CD4-positive, alpha-beta T cell treated with Interleukin-17A for 1 hour (primary cell): ENCODE data around the gene HS3ST3B1.

ENCODE experiments used
- DNase-seq: peaks from one replicate; pipeline ENCODE4 v3.0.0-alpha.2; 2020

The HS3ST3B1 gene

DNA sequence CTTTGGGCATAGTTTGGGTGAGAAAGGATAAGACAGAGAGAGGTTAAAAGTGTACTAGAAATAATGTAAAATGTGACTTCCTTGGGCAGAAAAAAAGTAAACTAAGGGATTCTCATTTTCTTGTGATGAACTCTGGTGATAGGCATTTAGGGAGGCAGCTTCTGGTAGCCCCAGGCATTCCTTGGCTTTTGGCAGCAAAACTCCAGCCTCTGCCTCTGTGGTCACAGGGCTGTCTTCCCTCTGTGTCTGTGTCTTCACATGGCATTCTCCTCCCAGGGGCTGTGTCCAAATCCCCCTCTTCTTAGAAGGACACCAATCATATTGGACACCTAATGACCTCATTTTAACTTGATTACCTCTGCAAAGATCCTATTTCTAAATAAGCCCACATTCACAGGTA is 54.7 kb downstream of the HS3ST3B1 start:
- no peak for DNase-seq

GRCh38 chr17:14359163-14360020 is 58.5 kb downstream of the HS3ST3B1 start:
- peak; percentile 56 for DNase-seq

DNA sequence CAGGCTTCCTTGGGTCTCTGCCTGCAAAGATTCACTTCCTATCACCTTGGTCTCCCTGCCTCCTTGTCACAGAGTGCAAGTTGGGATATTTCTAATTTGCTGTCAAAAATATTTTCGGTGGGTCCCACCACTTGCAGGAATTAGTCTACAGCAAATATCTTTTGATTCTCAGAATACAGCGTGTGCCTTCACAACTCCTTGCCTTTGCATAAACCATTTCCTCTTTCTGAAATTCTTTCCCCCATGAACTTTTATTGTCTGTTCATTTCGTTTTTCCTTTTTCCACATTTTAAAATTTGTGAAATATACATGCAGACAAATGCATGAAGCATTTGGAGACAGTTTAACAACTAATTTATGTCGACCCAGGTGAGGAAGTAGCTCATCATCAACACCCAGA is 60.0 kb downstream of the HS3ST3B1 start:
- no peak for DNase-seq

- DNase-seq, result no peak
Observed at GRCh38 chr17:14361470-14361869, 60.6 kb downstream of the HS3ST3B1 start.

DNA sequence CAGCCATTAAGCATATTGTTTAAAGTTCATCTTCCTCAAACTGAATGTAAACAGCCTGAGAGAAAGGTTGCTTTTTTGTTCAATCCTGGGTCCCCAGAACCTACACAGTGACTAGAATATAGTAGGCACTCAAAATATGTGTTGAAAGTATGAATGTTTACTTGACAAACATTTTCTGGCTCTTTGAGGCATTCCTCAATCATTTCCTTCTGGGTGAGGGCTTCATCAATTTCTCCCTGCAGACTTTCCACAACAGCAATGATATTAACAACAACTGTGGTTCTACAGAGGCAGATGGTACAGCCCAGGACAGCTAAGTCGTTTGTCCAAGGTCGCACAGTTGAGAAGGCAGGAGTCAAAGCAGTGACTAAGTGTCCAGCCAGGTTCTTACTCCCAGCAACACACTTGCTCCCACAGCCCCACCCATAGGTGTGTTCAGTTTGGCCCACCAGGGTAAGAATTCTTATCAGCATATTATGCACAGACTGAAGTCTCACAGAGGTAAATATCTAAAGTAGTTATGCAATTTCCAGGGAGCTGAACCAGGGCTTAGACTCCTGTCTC is 61.1 kb downstream of the HS3ST3B1 start:
- no peak for DNase-seq

DNA sequence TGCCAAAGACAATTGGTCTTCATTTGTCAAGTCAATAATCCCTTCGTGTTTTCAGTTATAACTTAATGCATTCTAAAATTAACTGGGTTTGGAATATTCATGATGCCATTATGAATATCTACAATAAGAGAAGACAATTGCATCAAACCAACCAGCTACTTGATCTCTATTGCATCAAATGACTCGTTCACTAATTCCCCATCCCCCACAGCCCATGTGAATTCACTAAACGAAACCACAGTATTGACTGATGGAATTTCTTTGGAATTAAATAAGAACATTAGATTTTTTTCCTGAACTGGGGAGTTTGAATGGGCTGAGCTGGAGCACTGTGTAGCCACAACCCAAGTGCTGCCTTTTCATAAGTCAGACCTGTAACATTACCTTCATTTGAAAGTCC is 65.3 kb downstream of the HS3ST3B1 start:
- DNase-seq, result no peak

DNA sequence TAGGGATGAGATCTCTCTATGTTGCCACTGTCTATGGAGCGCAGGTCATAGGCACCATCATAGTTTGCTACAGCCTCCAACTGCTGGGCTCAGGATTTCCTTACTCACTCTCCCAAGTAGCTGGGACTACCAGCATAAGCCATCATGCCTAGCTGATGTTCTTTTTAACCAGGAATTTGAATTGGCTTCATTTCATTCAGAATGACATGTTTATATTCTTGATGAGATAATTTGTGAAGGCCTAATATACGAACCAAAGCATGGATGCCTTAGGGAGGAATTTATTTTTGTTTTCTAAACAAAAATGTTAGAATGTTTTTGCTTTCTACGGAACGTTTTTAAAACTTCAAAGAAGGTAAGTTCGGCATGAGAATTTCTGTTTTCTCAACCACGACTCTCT is 71.6 kb downstream of the HS3ST3B1 start:
- DNase-seq, result no peak

GRCh38 chr17:14372905-14373613 is 72.2 kb downstream of the HS3ST3B1 start:
- no peak for DNase-seq

GRCh38 chr17:14373614-14374259 is 72.9 kb downstream of the HS3ST3B1 start:
- DNase-seq, result no peak

GRCh38 chr17:14374268-14374667 is 73.4 kb downstream of the HS3ST3B1 start:
- DNase-seq, result no peak

- no peak for DNase-seq
Observed at GRCh38 chr17:14376666-14377065, 75.8 kb downstream of the HS3ST3B1 start.

DNA sequence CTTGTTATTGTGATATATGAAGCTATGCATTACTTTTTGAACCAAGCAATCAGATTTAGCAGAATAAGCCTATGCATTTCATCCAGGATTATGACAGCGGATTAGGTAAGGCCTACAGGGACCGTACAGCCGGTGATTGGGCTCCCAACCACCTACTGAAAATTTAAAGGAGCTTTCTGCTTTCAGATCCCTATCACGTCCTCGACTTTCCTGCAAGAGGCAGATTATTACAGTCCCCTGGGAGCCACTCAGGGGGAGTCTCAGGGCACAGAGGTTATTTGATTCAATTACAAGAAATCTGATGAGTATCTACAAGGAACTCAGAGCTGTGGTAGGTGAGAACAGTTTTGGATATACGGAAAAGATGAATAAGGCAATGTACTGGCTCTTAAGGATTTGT is 80.7 kb downstream of the HS3ST3B1 start:
- DNase-seq, result no peak

DNA sequence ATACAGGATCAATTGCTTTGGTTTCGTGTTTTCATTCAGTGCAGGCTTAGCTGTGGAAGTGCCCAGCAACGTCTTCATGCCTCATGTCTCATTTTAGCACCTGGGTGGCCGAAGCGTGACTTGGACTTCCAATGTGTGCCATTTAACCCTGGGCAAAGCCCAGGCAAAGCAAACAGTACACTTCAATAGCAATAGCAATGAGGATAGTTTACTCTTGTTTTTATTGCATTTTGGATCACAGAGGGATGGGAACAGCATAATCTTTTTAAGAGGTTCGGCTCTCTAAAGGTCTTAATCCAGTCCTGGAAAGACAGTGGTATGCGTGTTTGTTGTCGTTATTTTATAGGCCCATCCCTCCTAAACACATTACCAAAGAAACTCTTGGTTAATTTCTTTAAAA is 86.2 kb downstream of the HS3ST3B1 start:
- DNase-seq, result no peak

GRCh38 chr17:14389681-14390080 is 88.8 kb downstream of the HS3ST3B1 start:
- DNase-seq, result no peak

DNA sequence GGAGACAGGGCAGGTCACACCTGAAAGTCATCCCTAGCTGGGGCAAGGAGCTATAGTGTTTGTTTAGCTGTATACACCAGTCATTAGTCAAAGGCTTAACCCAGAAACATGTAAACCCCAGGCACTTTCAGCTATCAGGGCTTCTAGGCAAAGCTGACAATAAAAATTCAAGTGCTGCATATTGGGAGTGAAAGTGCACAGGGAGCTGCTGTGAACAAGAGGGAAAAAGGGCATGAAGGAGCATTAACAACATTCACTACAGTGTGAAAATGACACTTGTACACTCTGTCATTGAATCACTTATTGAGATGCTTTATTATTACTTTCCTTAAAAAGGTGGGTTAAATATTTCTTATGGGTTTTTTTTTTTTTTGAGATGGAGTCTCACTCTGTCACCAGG is 92.8 kb downstream of the HS3ST3B1 start:
- DNase-seq, result no peak

GRCh38 chr17:14395255-14395654 is 94.4 kb downstream of the HS3ST3B1 start:
- DNase-seq, result no peak

- no peak for DNase-seq
Observed at GRCh38 chr17:14396547-14396946, 95.7 kb downstream of the HS3ST3B1 start.

DNA sequence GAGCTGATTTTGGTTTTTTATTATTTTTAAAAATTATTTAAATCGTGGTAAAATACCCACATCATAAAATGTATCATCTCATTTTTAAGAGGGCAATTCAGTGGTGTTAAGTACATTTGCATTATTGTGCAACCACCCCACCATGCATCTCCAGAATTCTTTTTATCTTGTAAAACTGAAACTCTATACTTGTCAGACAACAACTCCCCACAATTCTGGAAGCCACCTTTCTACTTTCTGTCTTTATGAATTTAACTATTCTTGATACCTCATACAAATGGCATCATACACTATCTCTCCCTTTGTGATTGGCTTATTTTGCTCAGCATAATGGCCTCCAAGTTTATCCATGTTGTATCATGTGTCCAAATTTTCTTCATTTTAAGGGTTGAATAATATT is 97.9 kb downstream of the HS3ST3B1 start:
- DNase-seq, result no peak
